Measurements from ENCODE around the gene ADSL.

GRCh38 chr22:40300316-40300715 is 46.0 kb upstream of the ADSL start:
- TF ChIP-seq CTCF (IDR thresholded peaks at IDR 0.05) (no peak), POLR2A (IDR thresholded peaks at IDR 0.05) (no peak)

Data from tibial nerve (tissue), 3 donors.